IPS-18c (cell line): ENCODE results near the gene ATP6V0A4.
"Not testable (repeated sequence)": the region's sequence is repeated elsewhere in the genome, so short reads cannot be mapped to it uniquely, and the experiment has no call there.

ENCODE experiments used
- H3K4me3 ChIP-seq: 2 replicates; pipeline ENCODE4 v1.7.0; 2013; ENCODE audit warnings: low read depth, mild to moderate bottlenecking, low read length, moderate library complexity; ENCODE audit not compliant: insufficient read depth
- H3K9me3 ChIP-seq: one replicate; pipeline ENCODE4 v1.6.1; 2013; ENCODE audit warnings: mild to moderate bottlenecking, low read length, moderate library complexity; ENCODE audit not compliant: control insufficient read depth, insufficient read depth

ATP6V0A4 gene

DNA sequence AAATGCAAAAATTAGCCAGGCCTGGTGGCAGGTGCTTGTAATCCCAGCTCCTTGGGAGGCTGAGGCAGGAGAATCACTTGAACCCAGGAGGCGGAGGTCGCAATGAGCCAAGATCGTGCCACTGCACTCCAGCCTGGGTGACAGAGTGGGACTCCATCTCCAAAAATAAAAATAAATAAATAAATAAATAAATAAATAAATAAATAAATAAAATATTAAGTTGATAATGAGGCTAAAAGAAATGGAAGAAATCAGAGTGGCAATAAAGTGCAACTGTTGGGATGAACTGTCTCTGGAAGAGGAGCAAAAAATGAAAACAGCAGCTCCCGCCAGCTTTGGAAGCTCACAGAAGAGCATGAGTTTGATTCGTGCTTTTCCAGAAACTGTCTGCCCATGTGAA lies 66.3 kb downstream of the ATP6V0A4 start:
- H3K9me3 ChIP-seq = not testable (repeated sequence)

DNA sequence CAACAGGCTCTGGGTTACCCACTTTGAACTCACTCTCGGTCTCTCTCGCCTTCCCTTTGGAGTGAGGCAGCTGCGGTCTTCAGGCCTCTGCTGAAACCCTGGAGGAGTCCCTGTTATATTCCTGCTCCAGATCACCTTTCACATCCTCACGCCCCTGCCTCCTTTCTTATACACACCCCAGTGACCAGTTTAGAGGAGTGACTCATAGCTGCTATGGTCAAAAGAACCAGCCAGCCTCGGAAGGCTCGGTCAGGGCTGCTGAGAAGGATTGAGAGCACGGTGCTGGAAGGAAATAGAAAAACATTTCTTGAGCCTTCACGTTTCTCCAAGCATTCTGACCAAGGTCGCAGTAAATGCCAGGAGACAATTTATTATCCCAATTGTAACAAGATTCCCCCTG lies 68.6 kb downstream of the ATP6V0A4 start:
- H3K9me3 ChIP-seq = no peaks in the 10 kb centered on the region

More for the DNA sequence above, 66.3 kb downstream of the ATP6V0A4 start:
- H3K4me3 ChIP-seq = not testable (repeated sequence)

DNA sequence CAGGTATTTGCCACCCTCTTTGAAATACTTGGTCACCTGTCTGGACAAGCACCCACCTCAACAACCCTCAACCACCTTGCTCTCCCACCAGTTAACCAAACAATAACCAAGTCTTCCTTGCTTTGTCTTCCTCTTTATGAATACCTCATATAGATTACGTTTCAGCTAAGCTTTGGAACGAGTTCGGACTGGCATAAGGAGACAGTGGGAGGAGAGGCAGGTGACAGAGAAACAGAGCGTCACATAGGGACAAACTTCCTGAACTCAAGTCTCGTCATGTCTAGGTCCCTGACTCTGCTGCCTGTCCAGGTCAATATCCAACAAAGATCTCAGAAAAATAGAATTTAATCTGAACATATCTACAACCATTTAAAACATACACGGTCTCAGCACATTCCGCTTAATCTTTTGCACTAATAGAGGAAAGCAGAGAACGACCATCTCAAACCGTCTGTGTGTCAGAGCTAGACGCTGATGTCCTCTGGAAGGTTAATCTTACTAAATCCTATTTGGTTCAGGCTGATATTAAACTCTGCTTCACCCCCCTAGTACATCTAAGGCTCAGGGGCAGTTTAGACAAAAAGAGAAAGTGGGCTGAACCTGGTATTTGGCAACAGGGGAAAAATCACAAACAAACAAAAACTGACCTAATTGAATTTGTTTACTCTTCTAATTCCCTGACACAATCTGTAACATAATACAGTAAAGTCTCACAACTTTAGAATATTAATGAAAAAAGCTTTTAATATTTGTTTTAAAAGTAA lies 70.5 kb downstream of the ATP6V0A4 start:
- H3K9me3 ChIP-seq = no peaks in the 10 kb centered on the region
- no peak overlapping the region for H3K4me3 ChIP-seq

More for the DNA sequence above, 68.6 kb downstream of the ATP6V0A4 start:
- no peak overlapping the region for H3K4me3 ChIP-seq

DNA sequence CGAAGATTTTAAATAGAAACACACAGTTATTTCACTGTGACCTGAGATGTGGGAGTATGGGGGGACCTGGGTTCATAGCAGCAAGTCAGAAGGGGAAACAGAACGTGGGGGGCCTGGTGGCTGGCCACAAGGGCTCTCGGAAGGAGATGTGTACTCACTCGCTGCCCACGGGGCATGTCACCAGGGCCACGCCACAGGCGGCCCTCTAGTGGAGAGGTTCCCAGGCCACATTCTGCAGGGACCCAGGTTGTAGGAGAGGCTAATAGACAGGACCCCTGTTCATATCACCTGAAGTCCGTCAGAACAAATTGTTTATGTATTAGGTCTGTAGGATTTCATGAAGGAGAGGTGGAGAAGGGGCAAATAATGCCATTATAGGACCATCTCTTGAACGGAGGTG lies 71.7 kb downstream of the ATP6V0A4 start:
- H3K4me3 ChIP-seq = no peak overlapping the region
- no peaks in the 10 kb centered on the region for H3K9me3 ChIP-seq

DNA sequence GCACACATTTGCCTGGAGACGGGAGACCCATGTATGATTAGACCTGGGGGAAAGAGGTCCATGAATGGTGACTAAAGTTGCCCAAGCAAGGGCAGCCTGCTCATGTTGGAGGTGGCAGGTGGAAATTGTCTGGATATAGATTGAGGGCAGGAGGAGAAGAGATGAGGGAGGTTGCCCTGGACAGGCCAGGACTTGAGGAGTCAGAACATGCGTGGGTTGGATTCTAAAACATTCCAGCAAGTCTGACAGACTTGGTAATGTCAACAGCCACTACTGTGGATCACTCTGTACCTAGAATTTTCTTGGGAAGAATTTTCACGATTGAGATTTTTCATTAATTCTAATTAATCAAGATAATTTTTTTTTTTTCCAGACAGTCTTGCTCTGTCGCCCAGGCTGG lies 77.7 kb downstream of the ATP6V0A4 start:
- H3K4me3 ChIP-seq = no peak overlapping the region
- H3K9me3 ChIP-seq = no peaks in the 10 kb centered on the region

DNA sequence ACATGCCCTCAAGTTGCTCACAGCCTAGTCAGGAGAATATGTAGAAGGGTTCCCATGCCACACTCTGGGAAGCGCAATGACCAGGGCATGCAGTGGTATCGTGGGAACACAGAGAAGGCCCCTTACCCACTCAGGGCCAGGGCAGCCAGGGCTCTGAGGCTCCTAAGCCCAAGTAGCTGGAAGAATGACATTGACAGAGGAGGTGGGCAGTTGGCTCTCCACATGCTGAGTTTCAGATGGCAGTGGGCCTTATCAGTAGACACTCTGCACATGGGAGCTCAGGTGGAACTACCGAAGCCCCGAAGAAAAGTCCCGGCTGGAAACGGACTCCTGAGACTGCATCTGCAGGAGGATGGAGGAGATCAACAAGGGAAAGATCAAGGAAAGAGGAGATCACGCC lies 81.1 kb downstream of the ATP6V0A4 start:
- Histone ChIP-seq H3K4me3 (no peak overlapping the region), H3K9me3 (no peaks in the 10 kb centered on the region)

DNA sequence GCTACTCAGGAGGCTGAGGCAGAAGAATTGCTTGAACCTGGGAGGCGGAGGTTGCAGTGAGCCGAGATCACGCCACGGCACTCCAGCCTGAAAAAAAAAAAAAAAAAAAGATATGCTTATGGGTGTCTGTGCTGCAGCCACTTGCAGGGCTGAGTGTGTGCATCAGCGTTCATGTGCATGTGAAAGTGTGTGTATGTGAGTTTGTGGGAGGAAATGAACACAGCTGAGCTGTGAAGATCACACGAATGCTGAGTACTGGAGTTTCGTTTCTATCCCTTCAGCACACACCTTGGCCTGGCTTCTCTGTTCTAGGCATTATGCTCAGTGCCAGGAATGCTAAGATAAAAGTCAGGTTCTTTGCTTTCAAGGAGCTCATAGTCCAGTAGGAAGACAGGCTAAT lies 84.8 kb downstream of the ATP6V0A4 start:
- Histone ChIP-seq H3K9me3 (no peaks in the 10 kb centered on the region), H3K4me3 (no peak overlapping the region)

DNA sequence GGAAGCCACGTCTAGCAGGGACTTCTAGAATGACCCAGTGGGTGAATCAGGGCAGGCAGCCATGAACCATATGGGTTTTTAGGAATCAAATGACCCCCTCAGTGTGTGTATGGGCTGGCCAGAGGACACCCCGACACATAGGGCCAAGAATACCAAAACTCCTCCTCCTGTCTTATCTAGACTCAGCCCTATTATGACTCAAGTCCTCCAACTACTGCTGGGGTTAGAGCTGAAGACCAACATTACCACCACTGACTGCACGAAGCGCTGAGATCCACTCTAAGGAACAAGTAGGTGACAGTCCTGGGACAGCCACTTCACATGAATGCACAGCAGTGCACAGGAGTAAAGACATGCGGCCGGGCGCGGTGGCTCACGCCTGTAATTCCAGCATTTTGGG lies 85.3 kb downstream of the ATP6V0A4 start:
- no peak overlapping the region for H3K4me3 ChIP-seq
- no peaks in the 10 kb centered on the region for H3K9me3 ChIP-seq

DNA sequence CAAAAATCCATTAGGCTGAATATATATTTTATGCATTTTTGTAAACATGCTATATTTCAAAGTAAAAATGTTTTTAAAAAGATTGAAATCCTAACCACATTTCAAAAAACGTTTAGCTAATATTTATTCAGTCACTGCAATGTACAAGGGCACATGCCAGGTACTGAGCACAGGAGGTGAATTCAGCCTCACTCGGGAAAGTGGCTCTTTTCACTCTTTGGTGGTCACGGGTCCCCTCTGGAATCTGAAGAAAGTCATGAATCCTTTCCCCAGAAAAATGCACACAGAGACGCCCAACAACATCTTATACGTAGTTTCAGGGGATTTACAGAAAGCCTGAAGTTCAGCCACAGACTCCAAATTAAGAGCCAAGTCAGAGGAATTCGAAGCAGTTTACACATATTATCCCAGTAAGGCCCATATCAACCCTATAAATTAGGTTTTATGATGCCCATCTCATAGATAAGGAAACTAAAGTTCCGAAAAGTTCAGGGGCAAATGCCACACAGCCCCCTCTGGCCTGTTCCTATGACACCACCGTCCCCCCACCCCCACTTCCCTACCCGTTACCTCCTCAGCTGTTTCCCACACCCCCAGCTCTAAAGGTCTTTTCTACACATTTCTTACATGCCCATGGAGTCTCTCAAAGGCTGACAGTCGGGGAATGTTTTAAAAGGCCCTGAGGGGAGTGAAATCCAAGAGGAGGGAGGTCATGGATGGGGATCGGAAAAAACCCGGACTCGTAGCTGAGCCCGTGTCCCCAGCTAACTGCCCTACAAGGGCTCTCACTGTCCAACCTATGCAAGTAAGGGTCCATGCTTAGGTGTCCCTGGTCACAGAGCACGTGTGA lies 87.2 kb downstream of the ATP6V0A4 start:
- no peaks in the 10 kb centered on the region for H3K9me3 ChIP-seq
- H3K4me3 ChIP-seq = no peak overlapping the region

DNA sequence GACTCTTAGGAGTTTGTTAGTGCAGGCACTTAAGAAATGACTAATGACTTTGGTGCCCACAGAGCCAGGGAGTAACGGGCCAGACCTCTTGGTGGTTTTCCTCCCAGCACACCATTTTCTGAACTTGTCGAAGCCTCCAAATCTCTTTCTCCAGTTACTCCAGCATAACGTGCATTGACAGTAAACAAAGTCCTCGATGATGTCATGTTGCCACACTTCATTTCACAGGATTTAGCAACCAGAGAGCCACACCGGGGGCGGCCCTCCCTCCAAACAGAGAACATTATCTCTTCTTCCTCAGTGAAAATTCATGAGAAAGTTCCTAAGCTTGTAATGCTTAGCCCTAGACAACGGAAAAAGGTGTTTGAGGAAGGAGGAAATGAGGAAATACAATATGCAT lies 92.8 kb downstream of the ATP6V0A4 start:
- H3K9me3 ChIP-seq = no peaks in the 10 kb centered on the region

DNA sequence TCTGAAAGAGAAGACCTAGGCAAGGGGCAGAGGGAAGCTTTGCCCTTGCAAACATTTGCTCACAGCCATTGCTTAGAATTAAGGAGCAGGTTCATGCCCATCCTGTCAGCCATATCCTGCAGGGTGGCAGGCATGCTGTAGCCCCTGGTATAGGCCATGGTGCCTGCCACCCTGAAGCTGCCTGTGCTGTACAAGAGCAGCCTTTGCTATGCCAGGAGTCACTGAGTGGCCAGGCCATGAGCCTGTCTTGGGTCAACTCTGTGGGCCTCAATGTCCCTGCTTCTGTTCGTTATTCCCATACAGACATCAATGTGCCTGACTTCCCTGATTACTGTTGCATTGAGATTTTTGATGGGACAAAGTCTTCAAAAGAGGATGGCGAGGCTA lies 96.5 kb downstream of the ATP6V0A4 start:
- H3K9me3 ChIP-seq = peaks cover 2% of the 10 kb centered on the region
- H3K4me3 ChIP-seq = no peak overlapping the region

More for the DNA sequence above, 92.8 kb downstream of the ATP6V0A4 start:
- no peak overlapping the region for H3K4me3 ChIP-seq

DNA sequence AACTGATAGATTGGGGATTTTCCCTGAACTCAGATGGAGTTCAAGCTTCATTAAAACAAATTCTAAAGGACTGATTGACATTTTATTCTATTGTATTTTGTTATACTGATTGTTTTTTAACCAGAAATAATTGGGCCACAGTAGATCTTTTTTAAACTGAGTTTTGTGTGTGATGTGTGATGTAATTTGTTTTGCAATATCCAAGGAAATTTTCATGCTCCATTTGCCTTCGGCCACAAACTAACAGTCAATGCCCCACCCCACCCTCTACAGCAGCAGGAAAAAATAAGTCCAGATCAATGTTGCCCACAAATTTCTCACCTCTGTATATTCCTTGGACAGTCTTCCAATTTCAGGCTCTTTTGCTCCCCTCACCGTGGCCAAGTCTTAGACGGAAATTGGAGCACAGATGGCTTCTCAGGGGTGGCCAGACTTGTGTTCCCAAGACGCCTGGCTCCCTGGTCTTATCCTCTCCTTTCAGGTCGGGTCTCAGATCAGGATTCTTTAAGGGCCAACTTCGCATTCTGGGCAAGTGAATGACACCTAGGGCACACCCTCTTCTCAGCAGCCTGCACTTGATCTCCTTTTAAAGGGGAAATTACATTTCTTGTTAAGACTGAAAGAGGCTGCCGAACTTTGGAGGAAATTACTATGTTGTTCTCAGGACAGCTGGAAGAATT lies 97.0 kb downstream of the ATP6V0A4 start, which contains the start of gene SVOPL:
SVOPL (minus strand) TSS at position 506 of the 680 bp plus-strand sequence. CDS start 22,317 bp downstream, outside the sequence.
- Histone ChIP-seq H3K4me3 (no peak within 1 kb of the TSS), H3K9me3 (peaks cover 2% of the 10 kb centered on the region)

DNA sequence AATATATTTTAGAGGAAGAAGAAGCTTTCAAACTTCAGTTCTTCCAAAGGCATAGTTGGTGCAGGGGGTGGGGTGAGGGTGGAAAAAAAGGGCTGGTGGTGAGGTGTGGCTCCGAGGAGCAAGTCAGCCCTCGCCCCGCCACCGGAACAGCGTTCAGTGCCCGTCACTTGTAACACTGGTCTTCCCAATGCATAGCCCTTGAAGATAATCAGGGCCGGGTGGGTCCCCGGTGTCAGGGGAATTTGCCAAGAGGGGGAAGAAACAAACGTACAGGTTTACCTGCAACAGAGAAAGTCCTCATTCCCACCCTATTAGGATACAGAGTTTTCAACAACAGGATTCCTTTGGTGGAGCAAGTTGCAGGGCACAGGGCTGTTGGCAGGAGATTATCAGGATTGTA lies 98.3 kb downstream of the ATP6V0A4 start:
- peaks cover 5% of the 10 kb centered on the region for H3K9me3 ChIP-seq
- no peak overlapping the region for H3K4me3 ChIP-seq

DNA sequence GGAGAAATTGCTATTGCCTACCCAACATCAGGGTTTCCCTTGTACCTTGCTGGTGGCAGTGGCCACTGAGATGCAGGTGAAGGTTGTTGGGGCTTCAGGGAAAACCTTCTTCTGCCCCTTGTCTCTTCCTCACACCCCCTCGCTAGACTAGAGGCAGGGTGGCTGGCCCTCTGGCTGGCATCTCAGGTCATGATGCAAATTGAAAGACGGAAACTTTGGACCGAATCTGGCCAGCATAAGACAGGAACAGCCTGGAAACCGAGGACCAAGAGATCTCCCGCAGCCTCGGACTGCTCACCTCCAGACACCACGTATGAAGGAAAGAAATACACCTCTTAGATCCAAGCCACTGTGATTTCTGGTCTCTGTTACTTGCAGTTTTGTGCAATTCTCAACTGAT lies 99.7 kb downstream of the ATP6V0A4 start:
- Histone ChIP-seq H3K9me3 (peaks cover 5% of the 10 kb centered on the region), H3K4me3 (no peak overlapping the region)

DNA sequence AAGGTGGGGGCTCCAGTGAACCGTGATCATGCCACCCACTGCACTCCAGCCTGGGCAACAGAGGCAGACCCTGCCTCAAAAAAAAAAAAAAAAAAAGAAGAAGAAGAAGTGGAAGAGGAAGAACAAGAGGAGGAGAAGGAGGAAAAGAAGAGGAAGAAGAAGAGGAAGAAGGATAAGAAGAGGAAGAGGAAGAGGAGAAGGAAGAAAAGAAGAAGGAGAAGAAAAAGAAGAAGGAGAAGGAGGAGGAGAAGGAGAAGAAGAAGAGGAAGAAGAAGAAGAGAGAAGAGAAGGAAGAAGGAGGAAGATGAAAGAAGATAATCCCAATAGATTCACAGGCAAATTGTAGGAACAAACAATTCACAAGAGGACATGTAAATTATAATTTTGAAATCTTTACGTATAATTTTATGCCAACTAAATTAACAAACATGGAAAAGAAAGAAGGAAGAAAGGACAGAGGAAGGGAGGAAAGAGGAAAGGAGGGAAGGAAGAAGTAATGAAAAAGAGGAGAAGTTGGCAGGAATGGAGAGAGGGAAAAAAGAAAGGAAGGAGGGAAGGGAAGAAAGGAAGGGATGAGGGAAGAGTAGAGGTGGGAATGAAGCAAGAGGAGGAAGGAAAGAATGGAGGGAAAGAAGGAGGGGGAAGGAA lies 100.3 kb downstream of the ATP6V0A4 start:
- Histone ChIP-seq H3K4me3 (no peak overlapping the region), H3K9me3 (peaks cover 5% of the 10 kb centered on the region)

DNA sequence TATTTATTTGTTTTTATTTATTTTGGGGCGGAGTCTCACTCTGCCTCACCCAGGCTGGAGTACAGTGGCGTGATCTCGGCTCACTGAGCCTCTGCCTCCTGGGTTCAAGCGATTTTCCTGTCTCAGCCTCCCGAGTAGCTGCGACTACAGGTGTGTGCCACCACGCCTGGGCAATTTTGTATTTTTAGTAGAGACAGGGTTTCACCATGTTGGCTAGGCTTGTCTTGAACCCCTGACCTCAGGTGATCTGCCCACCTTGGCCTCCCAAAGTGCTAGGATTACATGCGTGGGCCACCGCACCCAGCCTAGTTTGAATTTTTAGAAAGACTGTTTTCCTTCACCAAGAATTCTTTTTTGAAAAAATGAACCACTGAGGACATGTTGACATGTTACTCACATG lies 102.2 kb downstream of the ATP6V0A4 start:
- H3K9me3 ChIP-seq, H3K4me3 ChIP-seq: not testable (repeated sequence)

DNA sequence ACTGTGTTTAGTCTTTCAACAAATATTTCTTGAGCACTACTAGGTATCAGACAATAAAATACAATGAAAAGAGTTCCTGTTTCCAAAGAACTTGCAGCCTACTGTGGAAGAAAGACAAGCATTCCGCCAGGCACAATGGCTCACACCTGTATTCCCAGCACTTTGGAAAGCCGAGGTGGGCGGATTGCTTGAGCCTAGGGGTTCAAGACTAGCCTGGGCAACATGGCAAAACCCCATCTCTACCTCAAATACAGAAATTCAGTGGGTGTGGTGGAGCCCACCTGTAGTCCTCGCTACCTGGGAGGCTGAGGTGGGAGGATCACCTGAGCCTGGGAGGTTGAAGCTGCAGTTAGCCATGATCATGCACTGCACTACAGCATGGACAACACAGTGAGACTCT lies 102.9 kb downstream of the ATP6V0A4 start:
- Histone ChIP-seq H3K4me3 (no peak overlapping the region), H3K9me3 (peaks cover 5% of the 10 kb centered on the region)
